ENCODE measurements around the gene ZCWPW2. TPM values are rescaled to one million over a fixed set of nuclear protein-coding genes. Genes with fewer than 3 reads are reported as not detected.

Gene ZCWPW2
- polyA plus RNA-seq, 3 donors, result 0.61 to 4.8 (median 0.66) TPM

DNA sequence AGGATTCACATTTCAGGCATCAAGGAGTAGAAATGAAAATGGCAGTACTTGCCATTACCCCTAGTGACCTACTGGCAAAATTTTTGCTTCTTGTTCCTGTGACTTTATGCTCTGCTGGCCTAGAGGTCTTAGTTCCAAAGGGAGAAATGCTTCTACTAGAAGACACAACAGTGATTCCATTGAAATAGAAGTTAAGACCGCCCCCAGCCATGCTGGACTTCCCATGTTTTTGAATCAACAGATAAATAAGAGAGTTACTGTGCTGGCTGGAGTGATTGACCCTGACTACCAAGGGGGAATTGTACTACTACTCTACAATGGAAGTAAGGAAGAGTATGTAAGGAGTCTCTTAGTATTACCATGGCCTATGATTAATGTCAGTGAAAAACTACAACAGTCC, 196.3 kb downstream of the ZCWPW2 start:
- 82 to 91% (median 91%) methylated on average over 1 of the region's 1 CpG for WGBS, 3 donors
- no peak overlapping the region for H3K27ac ChIP-seq (ENCODE audit: low read depth, low read length)

- H3K27ac ChIP-seq (ENCODE audit: low read depth, low read length), result no peak overlapping the region
- WGBS, 3 donors, result 90 to 92% (median 92%) methylated on average over 2 of the region's 2 CpGs
Observed at GRCh38 chr3:28547677-28548076, 199.2 kb downstream of the ZCWPW2 start.

DNA sequence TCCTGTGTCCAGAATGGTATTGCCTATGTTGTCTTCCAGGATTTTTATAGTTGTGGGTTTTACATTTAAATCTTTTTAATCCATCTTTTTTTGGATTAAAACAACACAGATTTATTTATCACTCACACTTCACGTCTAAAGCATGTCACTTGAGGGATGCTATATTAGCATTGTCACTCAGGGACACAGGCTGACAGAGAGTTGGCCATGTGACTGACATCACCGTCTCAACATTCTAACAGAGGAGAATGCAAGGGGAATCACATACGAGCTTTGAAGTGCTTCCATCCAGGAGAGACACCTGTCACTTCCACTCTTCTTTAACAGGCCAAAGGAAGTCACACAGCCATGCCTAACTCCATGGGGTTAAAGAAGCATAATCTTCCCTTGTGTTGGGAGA, 204.7 kb downstream of the ZCWPW2 start:
- no peak overlapping the region for H3K27ac ChIP-seq (ENCODE audit: low read depth, low read length)
- 53 to 77% (median 77%) methylated on average over 3 of the region's 3 CpGs for WGBS, 3 donors

DNA sequence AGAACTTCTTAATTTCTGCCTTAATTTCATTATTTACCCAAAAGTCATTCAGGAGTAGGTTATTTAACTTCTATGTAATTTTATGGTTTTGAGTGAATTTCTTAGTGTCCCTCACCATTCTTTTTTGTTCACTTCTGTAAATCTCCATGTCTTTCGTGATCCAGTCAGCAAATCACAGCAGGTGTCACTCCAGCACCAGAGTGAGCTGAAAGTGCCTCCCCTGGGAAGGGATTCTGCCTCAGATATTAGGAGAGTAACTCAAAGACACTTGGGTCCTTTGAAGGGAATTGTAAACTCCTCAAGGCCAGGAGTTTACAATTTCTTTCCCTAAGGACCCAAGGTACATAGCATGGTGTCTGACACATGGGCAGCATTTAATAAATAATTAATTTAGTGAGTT, 207.7 kb downstream of the ZCWPW2 start:
- 59 to 88% (median 82%) methylated on average over 1 of the region's 1 CpG for WGBS, 3 donors
- H3K27ac ChIP-seq (ENCODE audit: low read depth, low read length), result no peak overlapping the region

DNA sequence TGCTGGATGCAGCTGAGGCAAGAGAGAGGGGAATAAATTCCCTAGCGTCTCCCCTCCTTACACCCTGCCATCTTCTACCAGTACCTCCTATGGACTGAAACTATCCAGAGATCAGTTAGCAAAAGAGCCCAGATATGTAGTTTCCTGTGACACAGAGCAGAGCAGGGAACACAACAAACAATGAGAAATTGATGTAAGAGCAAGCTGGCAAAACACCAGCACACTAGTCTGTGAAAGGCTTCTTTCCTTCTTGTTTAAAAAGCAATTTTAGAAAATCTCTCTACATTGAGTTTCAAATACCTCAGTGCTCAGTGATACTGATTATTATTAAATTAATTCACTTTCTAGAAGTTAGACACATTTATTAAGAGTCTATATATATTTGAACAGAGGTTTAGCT, 215.7 kb downstream of the ZCWPW2 start:
- H3K27ac ChIP-seq (ENCODE audit: low read depth, low read length), result no peak overlapping the region
- 40 to 63% (median 56%) methylated on average over 1 of the region's 1 CpG for WGBS, 3 donors

GRCh38 chr3:28569357-28569756, 220.8 kb downstream of the ZCWPW2 start:
- H3K27ac ChIP-seq (ENCODE audit: low read depth, low read length), result no peak overlapping the region
- WGBS, 3 donors, result 82 to 88% (median 86%) methylated on average over 3 of the region's 3 CpGs

DNA sequence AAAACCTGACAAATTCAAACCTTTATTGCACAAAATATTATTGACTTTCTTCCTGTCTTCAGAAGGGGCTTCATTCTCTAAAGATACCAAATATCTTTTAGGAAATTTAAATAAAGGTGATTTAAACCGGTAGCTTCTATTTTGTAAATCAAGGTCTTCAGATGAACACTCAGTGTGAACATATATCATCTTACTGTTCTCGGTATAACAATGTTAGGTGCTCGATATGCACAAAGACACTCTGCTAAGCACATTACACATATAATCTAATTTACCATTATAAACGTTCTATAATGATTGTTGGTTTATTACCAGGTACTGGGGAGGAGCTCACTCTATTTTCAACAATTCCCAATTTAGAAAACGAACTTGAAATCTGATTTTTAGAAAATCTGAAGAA, 225.5 kb downstream of the ZCWPW2 start:
- H3K27ac ChIP-seq (ENCODE audit: low read depth, low read length), result no peak overlapping the region
- 76 to 79% (median 79%) methylated on average over 5 of the region's 5 CpGs for whole genome bisulfite sequencing, 3 donors

GRCh38 chr3:28575100-28575745, 226.7 kb downstream of the ZCWPW2 start:
- no peak overlapping the region for H3K27ac ChIP-seq (ENCODE audit: low read depth, low read length)
- WGBS, 3 donors, result 0 to 2% (median 2%) methylated on average over 48 to 55 of the region's 55 CpGs

Other genes starting within 250 kb of the ZCWPW2 start
- 10 to 100 TPM; 22.2 to 44.8 (median 35.5) TPM for gene CMC1, start 107.1 kb upstream of the ZCWPW2 start, polyA plus RNA-seq
- gene AZI2, start 103 bp downstream of the ZCWPW2 start, polyA plus RNA-seq, result 10 to 100 TPM; 28.7 to 90.9 (median 63.5) TPM